ENCODE measurements around the gene TSPEAR.

TSPEAR gene

DNA sequence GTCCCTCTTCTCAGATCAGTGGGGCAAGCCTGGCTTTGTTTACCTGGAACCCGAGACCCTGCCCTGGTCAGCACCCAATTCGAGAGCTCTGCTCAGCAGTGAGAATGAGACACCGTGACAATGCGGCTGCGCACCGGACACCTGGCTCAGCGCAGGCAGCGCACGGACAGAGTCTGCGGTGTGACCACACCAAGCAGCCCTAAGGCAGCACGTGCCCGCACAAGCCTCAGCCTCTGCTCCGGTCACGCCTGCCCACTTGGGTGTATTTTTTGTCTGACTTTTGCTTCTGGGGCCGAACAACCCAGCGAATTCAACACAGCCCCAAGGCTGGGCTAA is 94.8 kb downstream of the TSPEAR start:
- Histone ChIP-seq H3K9me3 (ENCODE audit: control insufficient read depth, low read length) (no peaks in the 10 kb centered on the region), H3K27me3 (ENCODE audit: control insufficient read depth, insufficient read depth, low read length, poor library complexity, severe bottlenecking) (no peaks in the 10 kb centered on the region)
- 89 to 90% methylated on average over 16 of the region's 16 CpGs for WGBS, 2 experiments

DNA sequence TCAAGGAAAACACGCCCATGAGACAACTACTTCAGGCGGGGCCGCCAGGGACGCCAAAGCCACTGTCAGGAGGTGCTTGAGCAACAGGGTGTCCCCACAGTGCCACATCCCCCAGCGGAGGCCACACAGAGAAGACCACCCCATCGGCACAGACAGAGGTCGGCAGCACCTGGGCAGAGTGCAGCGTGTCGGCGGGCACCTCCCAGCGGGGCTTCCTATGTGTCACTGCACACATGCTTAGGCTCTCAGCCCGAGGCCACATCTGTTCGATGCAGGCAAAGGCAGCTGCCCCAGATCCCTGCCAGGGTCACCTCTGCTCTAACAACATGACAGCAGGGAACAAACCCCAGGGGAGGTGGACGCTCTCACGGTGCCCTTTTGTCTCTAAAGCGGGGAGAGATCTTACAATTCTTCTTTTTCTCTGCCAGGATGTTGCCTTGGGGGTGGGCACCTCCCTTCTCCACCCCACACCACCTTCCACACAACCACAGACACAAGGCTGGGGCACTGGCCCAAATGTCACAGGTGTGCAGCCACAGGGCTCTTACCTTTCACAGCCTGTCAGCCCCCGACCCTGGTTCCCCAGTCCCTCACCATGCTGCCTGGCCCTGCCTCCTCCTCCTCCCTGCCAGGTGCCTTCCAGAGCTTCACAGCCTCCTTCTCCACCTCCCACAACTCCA is 95.3 kb downstream of the TSPEAR start:
- no peaks in the 10 kb centered on the region for H3K27me3 ChIP-seq (ENCODE audit: control insufficient read depth, insufficient read depth, low read length, poor library complexity, severe bottlenecking)

More for the DNA sequence above, 94.8 kb downstream of the TSPEAR start:
- Histone ChIP-seq H3K36me3 (ENCODE audit: control insufficient read depth, insufficient read depth, low read length) (no peaks in the 10 kb centered on the region), H3K4me1 (ENCODE audit: control insufficient read depth, insufficient read depth, low read length) (no peaks in the 10 kb centered on the region), H3K27ac (ENCODE audit: insufficient read depth, low read depth, low read length, poor library complexity, severe bottlenecking) (no peak overlapping the region), H3K4me3 (ENCODE audit: insufficient read depth, low read depth, low read length) (no peak overlapping the region)

GRCh38 chr21:44615466-44615865 is 95.9 kb downstream of the TSPEAR start:
- Histone ChIP-seq H3K9me3 (ENCODE audit: control insufficient read depth, low read length) (peaks cover 2% of the 10 kb centered on the region), H3K4me1 (ENCODE audit: control insufficient read depth, insufficient read depth, low read length) (no peaks in the 10 kb centered on the region), H3K27ac (ENCODE audit: insufficient read depth, low read depth, low read length, poor library complexity, severe bottlenecking) (no peak overlapping the region), H3K4me3 (ENCODE audit: insufficient read depth, low read depth, low read length) (no peak overlapping the region), H3K27me3 (ENCODE audit: control insufficient read depth, insufficient read depth, low read length, poor library complexity, severe bottlenecking) (no peaks in the 10 kb centered on the region), H3K36me3 (ENCODE audit: control insufficient read depth, insufficient read depth, low read length) (no peaks in the 10 kb centered on the region)
- WGBS, 2 experiments, result 82 to 95% methylated on average over 6 of the region's 8 CpGs

More for the DNA sequence above, 95.3 kb downstream of the TSPEAR start:
- 81 to 82% methylated on average over 17 of the region's 17 CpGs for WGBS, 2 experiments
- Histone ChIP-seq H3K36me3 (ENCODE audit: control insufficient read depth, insufficient read depth, low read length) (no peaks in the 10 kb centered on the region), H3K4me1 (ENCODE audit: control insufficient read depth, insufficient read depth, low read length) (no peaks in the 10 kb centered on the region), H3K27ac (ENCODE audit: insufficient read depth, low read depth, low read length, poor library complexity, severe bottlenecking) (no peak overlapping the region), H3K9me3 (ENCODE audit: control insufficient read depth, low read length) (peaks cover under 1% of the 10 kb centered on the region), H3K4me3 (ENCODE audit: insufficient read depth, low read depth, low read length) (no peak overlapping the region)

GRCh38 chr21:44614961-44615391 is 96.4 kb downstream of the TSPEAR start:
- Histone ChIP-seq H3K4me1 (ENCODE audit: control insufficient read depth, insufficient read depth, low read length) (no peaks in the 10 kb centered on the region), H3K4me3 (ENCODE audit: insufficient read depth, low read depth, low read length) (no peak overlapping the region), H3K9me3 (ENCODE audit: control insufficient read depth, low read length) (peaks cover 2% of the 10 kb centered on the region), H3K27ac (ENCODE audit: insufficient read depth, low read depth, low read length, poor library complexity, severe bottlenecking) (no peak overlapping the region), H3K27me3 (ENCODE audit: control insufficient read depth, insufficient read depth, low read length, poor library complexity, severe bottlenecking) (no peaks in the 10 kb centered on the region), H3K36me3 (ENCODE audit: control insufficient read depth, insufficient read depth, low read length) (no peaks in the 10 kb centered on the region)
- WGBS, 2 experiments, result 93 to 97% methylated on average over 28 of the region's 28 CpGs

DNA sequence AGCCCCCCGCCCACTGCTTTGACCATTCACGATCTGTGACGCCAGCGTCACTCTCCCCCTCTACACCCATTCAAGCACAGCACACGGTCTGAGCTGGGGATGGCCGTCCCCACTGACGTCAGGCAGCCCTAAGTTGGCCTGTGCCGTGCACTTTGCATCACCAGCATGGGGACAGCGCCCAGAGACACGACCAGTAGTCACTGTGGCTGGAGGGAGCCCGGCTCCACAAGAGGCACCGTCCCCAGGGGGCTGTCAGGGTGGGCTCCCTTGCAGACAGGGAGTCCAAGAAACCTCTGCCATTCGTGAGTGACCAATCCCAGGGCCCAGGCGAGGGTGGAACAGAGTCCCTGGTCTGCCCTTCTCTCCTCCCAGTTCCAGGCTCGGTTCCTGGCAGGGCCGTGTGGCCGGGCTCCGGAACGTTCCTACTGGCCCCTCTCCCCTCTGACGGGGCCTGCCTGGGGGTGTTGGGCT is 97.2 kb downstream of the TSPEAR start:
- Histone ChIP-seq H3K9me3 (ENCODE audit: control insufficient read depth, low read length) (peaks cover 2% of the 10 kb centered on the region), H3K36me3 (ENCODE audit: control insufficient read depth, insufficient read depth, low read length) (no peaks in the 10 kb centered on the region), H3K27ac (ENCODE audit: insufficient read depth, low read depth, low read length, poor library complexity, severe bottlenecking) (no peak overlapping the region), H3K4me3 (ENCODE audit: insufficient read depth, low read depth, low read length) (no peak overlapping the region), H3K27me3 (ENCODE audit: control insufficient read depth, insufficient read depth, low read length, poor library complexity, severe bottlenecking) (no peaks in the 10 kb centered on the region), H3K4me1 (ENCODE audit: control insufficient read depth, insufficient read depth, low read length) (no peaks in the 10 kb centered on the region)
- 89 to 93% methylated on average over 20 of the region's 20 CpGs for WGBS, 2 experiments

DNA sequence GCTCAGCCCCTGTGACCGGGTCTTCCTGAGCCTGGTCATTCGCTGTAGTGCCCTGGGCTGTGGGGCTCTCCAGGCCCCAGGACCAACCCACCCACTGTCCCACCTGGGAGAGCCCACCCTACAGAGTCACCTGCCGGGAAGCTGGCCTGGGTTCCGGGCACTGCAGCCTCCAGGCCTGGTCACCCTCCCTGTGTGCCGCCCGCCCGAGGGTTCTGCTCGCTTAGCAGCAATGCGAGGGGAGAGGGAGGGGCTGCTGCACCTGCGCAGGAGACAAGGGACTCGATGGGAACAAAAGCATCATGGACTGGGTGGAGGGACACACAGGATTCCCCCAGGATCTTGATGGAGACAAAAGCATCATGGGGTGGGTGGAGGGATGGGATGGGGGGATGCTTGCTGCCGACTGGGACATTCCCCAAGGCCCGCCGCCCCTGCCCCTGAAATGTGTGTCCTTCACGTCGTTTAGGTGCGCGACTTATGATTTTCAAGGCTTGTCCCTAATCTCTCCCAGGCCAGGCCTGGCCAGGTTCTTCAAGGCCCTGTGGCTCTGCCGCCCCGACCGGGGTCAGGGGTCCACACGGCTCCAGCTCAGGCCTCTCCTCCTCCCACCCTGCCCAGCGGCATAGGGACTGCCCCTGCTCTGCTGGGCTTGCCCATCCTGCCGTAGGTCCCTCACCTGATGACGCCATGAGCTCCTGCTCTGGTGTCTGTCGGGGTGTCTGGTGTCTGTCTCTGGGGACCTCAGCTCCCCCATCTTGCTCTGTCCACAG is 97.8 kb downstream of the TSPEAR start:
- Histone ChIP-seq H3K27ac (ENCODE audit: insufficient read depth, low read depth, low read length, poor library complexity, severe bottlenecking) (no peak overlapping the region), H3K4me3 (ENCODE audit: insufficient read depth, low read depth, low read length) (no peak overlapping the region)
- WGBS, 2 experiments, result 92 to 94% methylated on average over 26 of the region's 26 CpGs

DNA sequence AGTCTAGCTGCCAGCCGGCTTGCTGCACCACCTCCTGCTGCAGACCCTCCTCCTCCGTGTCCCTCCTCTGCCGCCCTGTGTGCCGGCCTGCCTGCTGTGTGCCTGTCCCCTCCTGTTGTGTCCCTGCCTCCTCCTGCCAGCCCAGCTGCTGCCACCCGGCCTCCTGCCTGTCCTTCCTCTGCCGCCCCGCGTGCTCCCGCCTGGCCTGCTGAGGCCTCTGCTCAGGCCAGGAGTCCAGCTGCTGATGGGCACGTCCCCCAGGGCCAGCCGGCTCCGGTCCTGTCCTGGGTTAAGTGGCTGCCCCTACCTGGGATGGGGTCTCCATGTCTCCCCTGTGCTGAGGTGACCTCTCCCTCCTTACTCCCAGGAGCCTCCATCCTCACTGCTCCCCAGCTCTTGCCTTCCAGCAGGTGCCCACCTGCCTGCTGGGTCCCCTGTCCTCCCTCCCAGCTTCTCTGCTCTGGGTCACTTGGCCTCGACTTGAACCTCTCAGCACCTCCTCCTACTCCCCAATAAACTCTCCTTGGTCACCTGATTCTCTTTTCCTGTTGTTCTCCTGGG is 98.6 kb downstream of the TSPEAR start:
- no peaks in the 10 kb centered on the region for H3K36me3 ChIP-seq (ENCODE audit: control insufficient read depth, insufficient read depth, low read length)
- WGBS, 2 experiments, result 89 to 91% methylated on average over 13 of the region's 13 CpGs
- H3K27me3 ChIP-seq (ENCODE audit: control insufficient read depth, insufficient read depth, low read length, poor library complexity, severe bottlenecking), result no peaks in the 10 kb centered on the region
- H3K4me3 ChIP-seq (ENCODE audit: insufficient read depth, low read depth, low read length), result no peak overlapping the region
- H3K4me1 ChIP-seq (ENCODE audit: control insufficient read depth, insufficient read depth, low read length), result no peaks in the 10 kb centered on the region
- H3K9me3 ChIP-seq (ENCODE audit: control insufficient read depth, low read length), result peaks cover 2% of the 10 kb centered on the region
- no peak overlapping the region for H3K27ac ChIP-seq (ENCODE audit: insufficient read depth, low read depth, low read length, poor library complexity, severe bottlenecking)

More for the DNA sequence above, 97.8 kb downstream of the TSPEAR start:
- peaks cover 2% of the 10 kb centered on the region for H3K9me3 ChIP-seq (ENCODE audit: control insufficient read depth, low read length)
- no peaks in the 10 kb centered on the region for H3K36me3 ChIP-seq (ENCODE audit: control insufficient read depth, insufficient read depth, low read length)
- no peaks in the 10 kb centered on the region for H3K4me1 ChIP-seq (ENCODE audit: control insufficient read depth, insufficient read depth, low read length)
- no peaks in the 10 kb centered on the region for H3K27me3 ChIP-seq (ENCODE audit: control insufficient read depth, insufficient read depth, low read length, poor library complexity, severe bottlenecking)

DNA sequence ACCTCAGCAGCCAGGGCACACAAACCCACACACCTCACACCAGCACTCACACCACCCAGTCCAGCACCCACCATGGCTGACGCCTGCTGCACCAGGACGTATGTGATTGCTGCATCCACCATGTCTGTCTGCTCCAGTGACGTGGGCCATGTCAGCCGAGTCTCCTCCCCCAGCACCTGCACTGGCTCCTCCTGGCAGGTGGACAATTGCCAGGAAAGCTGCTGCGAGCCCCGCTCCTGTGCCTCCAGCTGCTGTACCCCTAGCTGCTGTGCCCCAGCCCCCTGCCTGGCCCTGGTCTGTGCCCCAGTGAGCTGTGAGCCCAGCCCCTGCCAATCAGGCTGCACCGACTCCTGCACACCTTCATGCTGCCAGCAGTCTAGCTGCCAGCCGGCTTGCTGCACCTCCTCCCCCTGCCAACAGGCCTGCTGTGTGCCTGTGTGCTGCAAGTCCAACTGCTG is 99.3 kb downstream of the TSPEAR start, which contains the start of gene KRTAP10-8:
Gene KRTAP10-8, plus strand, starts transcription at position 51 of the 458 bp plus-strand sequence. Its CDS starts 22 bp downstream, at position 73.
- Histone ChIP-seq H3K4me3 (ENCODE audit: insufficient read depth, low read depth, low read length) (no peak within 1 kb of the TSS), H3K9me3 (ENCODE audit: control insufficient read depth, low read length) (peaks cover 2% of the 10 kb centered on the region), H3K27me3 (ENCODE audit: control insufficient read depth, insufficient read depth, low read length, poor library complexity, severe bottlenecking) (no peaks in the 10 kb centered on the region), H3K4me1 (ENCODE audit: control insufficient read depth, insufficient read depth, low read length) (no peaks in the 10 kb centered on the region), H3K36me3 (ENCODE audit: control insufficient read depth, insufficient read depth, low read length) (no peaks in the 10 kb centered on the region), H3K27ac (ENCODE audit: insufficient read depth, low read depth, low read length, poor library complexity, severe bottlenecking) (no peak within 1 kb of the TSS)
- WGBS, 2 experiments, result 93 to 96% methylated on average over 8 of the region's 8 CpGs

GRCh38 chr21:44611551-44611950 is 99.8 kb downstream of the TSPEAR start:
- H3K27me3 ChIP-seq (ENCODE audit: control insufficient read depth, insufficient read depth, low read length, poor library complexity, severe bottlenecking), result no peaks in the 10 kb centered on the region
- 86 to 92% methylated on average over 4 of the region's 4 CpGs for WGBS, 2 experiments
- H3K9me3 ChIP-seq (ENCODE audit: control insufficient read depth, low read length), result peaks cover 2% of the 10 kb centered on the region
- H3K4me3 ChIP-seq (ENCODE audit: insufficient read depth, low read depth, low read length), result no peak overlapping the region
- no peaks in the 10 kb centered on the region for H3K36me3 ChIP-seq (ENCODE audit: control insufficient read depth, insufficient read depth, low read length)
- no peaks in the 10 kb centered on the region for H3K4me1 ChIP-seq (ENCODE audit: control insufficient read depth, insufficient read depth, low read length)
- no peak overlapping the region for H3K27ac ChIP-seq (ENCODE audit: insufficient read depth, low read depth, low read length, poor library complexity, severe bottlenecking)

Data from ectodermal cell (in vitro differentiated cells).